ENCODE results near the gene MYBBP1A.

- TF ChIP-seq FOXJ3 (CRISPR knock-in tag; IDR thresholded peaks at IDR 0.05; ENCODE audit: borderline replicate concordance) (no peak), ATF3 (CRISPR knock-in tag; conservative IDR thresholded peaks at IDR 0.05) (no peak), ATF6 (CRISPR knock-in tag; IDR thresholded peaks at IDR 0.05) (no peak), MAX (CRISPR knock-in tag; IDR thresholded peaks at IDR 0.05) (no peak), TP53 (CRISPR knock-in tag; IDR thresholded peaks at IDR 0.05) (no peak), ZNF423 (CRISPR knock-in tag; IDR thresholded peaks at IDR 0.05) (no peak)
- TF ChIP-seq, protein P1, sequence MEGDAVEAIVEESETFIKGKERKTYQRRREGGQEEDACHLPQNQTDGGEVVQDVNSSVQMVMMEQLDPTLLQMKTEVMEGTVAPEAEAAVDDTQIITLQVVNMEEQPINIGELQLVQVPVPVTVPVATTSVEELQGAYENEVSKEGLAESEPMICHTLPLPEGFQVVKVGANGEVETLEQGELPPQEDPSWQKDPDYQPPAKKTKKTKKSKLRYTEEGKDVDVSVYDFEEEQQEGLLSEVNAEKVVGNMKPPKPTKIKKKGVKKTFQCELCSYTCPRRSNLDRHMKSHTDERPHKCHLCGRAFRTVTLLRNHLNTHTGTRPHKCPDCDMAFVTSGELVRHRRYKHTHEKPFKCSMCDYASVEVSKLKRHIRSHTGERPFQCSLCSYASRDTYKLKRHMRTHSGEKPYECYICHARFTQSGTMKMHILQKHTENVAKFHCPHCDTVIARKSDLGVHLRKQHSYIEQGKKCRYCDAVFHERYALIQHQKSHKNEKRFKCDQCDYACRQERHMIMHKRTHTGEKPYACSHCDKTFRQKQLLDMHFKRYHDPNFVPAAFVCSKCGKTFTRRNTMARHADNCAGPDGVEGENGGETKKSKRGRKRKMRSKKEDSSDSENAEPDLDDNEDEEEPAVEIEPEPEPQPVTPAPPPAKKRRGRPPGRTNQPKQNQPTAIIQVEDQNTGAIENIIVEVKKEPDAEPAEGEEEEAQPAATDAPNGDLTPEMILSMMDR (IDR thresholded peaks at IDR 0.05): no peak
- TF ChIP-seq, protein P2, sequence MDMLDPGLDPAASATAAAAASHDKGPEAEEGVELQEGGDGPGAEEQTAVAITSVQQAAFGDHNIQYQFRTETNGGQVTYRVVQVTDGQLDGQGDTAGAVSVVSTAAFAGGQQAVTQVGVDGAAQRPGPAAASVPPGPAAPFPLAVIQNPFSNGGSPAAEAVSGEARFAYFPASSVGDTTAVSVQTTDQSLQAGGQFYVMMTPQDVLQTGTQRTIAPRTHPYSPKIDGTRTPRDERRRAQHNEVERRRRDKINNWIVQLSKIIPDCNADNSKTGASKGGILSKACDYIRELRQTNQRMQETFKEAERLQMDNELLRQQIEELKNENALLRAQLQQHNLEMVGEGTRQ (CRISPR knock-in tag; IDR thresholded peaks at IDR 0.05): no peak
Measured at GRCh38 chr17:4514779-4515178, 40.4 kb downstream of the MYBBP1A start.
